ENCODE results near the gene EIF5. TPM values are rescaled to one million over a fixed set of nuclear protein-coding genes. Genes with fewer than 3 reads are reported as not detected.

The EIF5 gene
- total and polyA plus RNA-seq, 8 donors: 159 to 239 (median 210) TPM

- ATAC-seq: no peak
Measured at GRCh38 chr14:103378038-103378854, 44.2 kb downstream of the EIF5 start.

GRCh38 chr14:103380719-103381377 is 46.8 kb downstream of the EIF5 start:
- DNase-seq: no peak
- Histone ChIP-seq H3K27me3 (no peaks in the 10 kb centered on the region), H3K27ac (no peak overlapping the region), H3K9me3 (no peaks in the 10 kb centered on the region), H3K4me3 (no peak overlapping the region), H3K36me3 (no peaks in the 10 kb centered on the region), H3K4me1 (peaks cover 0 to 18% of the 10 kb centered on the region in 2 donors)
- intact Hi-C loops (cut with DNase I): no loop called here
- no peak for TF ChIP-seq CTCF (IDR thresholded peaks at IDR 0.05)
- ATAC-seq: no peak

More at GRCh38 chr14:103378038-103378854, 44.2 kb downstream of the EIF5 start:
- no peaks in the 10 kb centered on the region for H3K36me3 ChIP-seq
- H3K4me1 ChIP-seq: peaks cover 0 to 9% of the 10 kb centered on the region in 2 donors
- no peak overlapping the region for H3K27ac ChIP-seq
- no peak for TF ChIP-seq CTCF (IDR thresholded peaks at IDR 0.05)
- H3K9me3 ChIP-seq: no peaks in the 10 kb centered on the region
- H3K27me3 ChIP-seq: no peaks in the 10 kb centered on the region
- no peak overlapping the region for H3K4me3 ChIP-seq
- intact Hi-C loops (cut with DNase I): no loop called here
- no peak for DNase-seq

- H3K4me1 ChIP-seq: peaks cover under 1 to 28% of the 10 kb centered on the region in 2 donors
- H3K27ac ChIP-seq: no peak overlapping the region
- no peak for TF ChIP-seq CTCF (IDR thresholded peaks at IDR 0.05)
- H3K27me3 ChIP-seq: no peaks in the 10 kb centered on the region
- intact Hi-C loops (cut with DNase I): no loop called here
- ATAC-seq (no peak), DNase-seq (no peak)
- no peaks in the 10 kb centered on the region for H3K36me3 ChIP-seq
- no peak overlapping the region for H3K4me3 ChIP-seq
- H3K9me3 ChIP-seq: no peaks in the 10 kb centered on the region
Measured at GRCh38 chr14:103382376-103382775, 48.3 kb downstream of the EIF5 start.

GRCh38 chr14:103384450-103385151 is 50.6 kb downstream of the EIF5 start:
- no peaks in the 10 kb centered on the region for H3K27me3 ChIP-seq

More at GRCh38 chr14:103384450-103385151, 50.6 kb downstream of the EIF5 start:
- ATAC-seq (peak; percentile 20), DNase-seq (no peak)
- Histone ChIP-seq H3K27ac (peak overlapping the region; percentile 99), H3K4me1 (peaks cover 17 to 48% of the 10 kb centered on the region in 2 donors), H3K9me3 (no peaks in the 10 kb centered on the region), H3K36me3 (no peaks in the 10 kb centered on the region), H3K4me3 (peak overlapping the region; percentile 90 to 94)
- intact Hi-C loops (cut with DNase I): no loop called here
- no peak for TF ChIP-seq CTCF (IDR thresholded peaks at IDR 0.05)

Data from left lung (tissue), 10 donors.